Measurements from ENCODE around the gene ZNF175. TPM values are rescaled to one million over a fixed set of nuclear protein-coding genes. Genes with fewer than 3 reads are reported as not detected.

The ZNF175 gene
- total and polyA plus RNA-seq, 9 of the 15 experiments (the other 6 are each of a cell fraction or from before 2014, with no cell fraction given) = 3.7 to 37.9 (median 14.0) TPM

GRCh38 chr19:51552608-51552995 is 18.5 kb upstream of the ZNF175 start (continued):
- peak; percentile 64 for TF ChIP-seq NCOA4 (IDR thresholded peaks at IDR 0.05; ENCODE audit: partially characterized antibody)
- TF ChIP-seq ZNF79 (CRISPR knock-in tag; IDR thresholded peaks at IDR 0.05; ENCODE audit: low read depth) = no peak
- peak; percentile 85 for TF ChIP-seq SUPT5H (IDR thresholded peaks at IDR 0.05)
- TF ChIP-seq OTX1 (CRISPR knock-in tag; IDR thresholded peaks at IDR 0.05) = peak; percentile 95
- TF ChIP-seq NBN (IDR thresholded peaks at IDR 0.05; ENCODE audit: low read depth) = 0 out of 2 replicates have a peak, but pooled peaks have one; percentile 31
- TF ChIP-seq NR2C2 (CRISPR knock-in tag; IDR thresholded peaks at IDR 0.05) = no peak
- no peak for TF ChIP-seq NR2C2 (tag; IDR thresholded peaks at IDR 0.05)
- TF ChIP-seq BDP1 (IDR thresholded peaks at IDR 0.05; ENCODE audit: insufficient read depth, insufficient read length) = no peak
- TF ChIP-seq DNMT1 (IDR thresholded peaks at IDR 0.05) = 0 out of 2 replicates have a peak, but pooled peaks have one; percentile 56
- TF ChIP-seq EP400 (IDR thresholded peaks at IDR 0.05) = peak; percentile 48; the same call in 1 of the 2 replicates
- no peak for TF ChIP-seq GABPB1 (CRISPR knock-in tag; IDR thresholded peaks at IDR 0.05)
- TF ChIP-seq ZNF830 (CRISPR knock-in tag; IDR thresholded peaks at IDR 0.05) = no peak
- TF ChIP-seq CSDE1 (IDR thresholded peaks at IDR 0.05) = peak in 1 of 2 experiments; percentile 22; a peak in 1 of 4 replicates
- peak; percentile 77 for TF ChIP-seq POLR2A (conservative IDR thresholded peaks at IDR 0.05)
- TF ChIP-seq SRSF9 (IDR thresholded peaks at IDR 0.05; ENCODE audit: borderline replicate concordance, low read depth, low read length) = no peak
- no peak for TF ChIP-seq TEAD4 (IDR thresholded peaks at IDR 0.05; ENCODE audit: low read length)
- no peak for TF ChIP-seq TEAD4 (CRISPR knock-in tag; IDR thresholded peaks at IDR 0.05; ENCODE audit: borderline replicate concordance)
- TF ChIP-seq ARID2 (IDR thresholded peaks at IDR 0.05) = peak; percentile 83
- no peak for TF ChIP-seq ZNF274 (IDR thresholded peaks at IDR 0.05; ENCODE audit: borderline replicate concordance, low read depth, low read length)
- TF ChIP-seq TBP (optimal IDR thresholded peaks at IDR 0.05; ENCODE audit: low read depth, low read length) = no peak
- peak; percentile 74; the same call in 1 of the 2 replicates for TF ChIP-seq ZNF655 (CRISPR knock-in tag; IDR thresholded peaks at IDR 0.05)
- TF ChIP-seq MTA1 (IDR thresholded peaks at IDR 0.05; ENCODE audit: borderline replicate concordance) = peak; percentile 88
- TF ChIP-seq THRA (IDR thresholded peaks at IDR 0.05) = no peak
- peak; percentile 97 for TF ChIP-seq NFRKB (IDR thresholded peaks at IDR 0.05; ENCODE audit: low read depth)
- TF ChIP-seq NONO (IDR thresholded peaks at IDR 0.05; ENCODE audit: low read depth in 2 of 2, low read length in 1 of 2) = no peak
- peak; percentile 81 for TF ChIP-seq ARHGAP35 (IDR thresholded peaks at IDR 0.05; ENCODE audit: partially characterized antibody)
- TF ChIP-seq ZNF583 (CRISPR knock-in tag; IDR thresholded peaks at IDR 0.05) = no peak
- 0 out of 2 replicates have a peak, but pooled peaks have one; percentile 40 for TF ChIP-seq NFATC3 (IDR thresholded peaks at IDR 0.05)

All from K562 (cell line).